ENCODE results near the gene RSAD1.
"Not testable (repeated sequence)": the region's sequence is repeated elsewhere in the genome, so short reads cannot be mapped to it uniquely, and the experiment has no call there.

Gene RSAD1

DNA sequence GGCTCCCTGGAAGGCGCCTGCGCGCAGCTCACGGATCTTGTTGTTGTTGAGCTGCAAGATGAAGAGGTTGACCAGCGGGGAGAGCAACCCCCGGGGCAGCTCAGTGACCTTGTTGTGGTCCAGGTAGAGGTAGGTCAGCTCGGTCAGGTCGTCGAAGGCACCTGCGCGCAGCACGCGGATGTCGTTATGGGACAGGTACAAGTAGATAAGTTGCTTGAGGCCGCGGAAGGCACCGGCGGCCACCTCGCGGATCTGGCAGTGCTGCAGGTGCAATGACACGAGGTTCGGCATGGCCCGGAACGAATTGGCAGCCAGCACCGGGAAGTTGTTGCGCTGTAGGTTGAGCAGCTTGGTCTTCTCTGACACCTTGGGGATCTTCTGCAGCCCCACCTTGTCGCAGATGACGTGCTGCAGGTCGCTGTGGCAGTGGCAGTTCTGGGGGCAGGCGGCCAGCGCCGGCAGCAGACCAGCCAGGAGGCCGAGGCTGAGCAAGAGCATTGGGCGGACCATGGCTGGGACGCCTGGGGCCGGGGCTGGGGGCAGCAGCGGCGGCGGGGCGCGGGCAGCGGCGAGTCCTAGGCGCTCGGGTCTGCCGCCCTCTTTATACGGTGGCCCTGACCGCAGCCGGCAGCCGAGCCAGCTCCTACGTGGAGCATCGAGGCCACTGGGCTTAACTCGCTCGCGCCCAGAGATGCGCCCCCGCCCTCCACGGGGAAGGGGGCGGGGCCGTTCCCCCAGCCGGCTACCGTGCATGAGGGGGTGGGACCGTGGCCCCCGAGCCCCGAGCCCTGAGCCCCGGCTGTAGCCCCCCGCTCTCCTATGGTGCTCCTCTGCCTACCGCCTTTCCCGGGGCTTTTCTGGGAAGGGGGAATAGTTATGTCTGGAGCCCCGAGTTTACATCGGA is 10.1 kb upstream of the RSAD1 start, which contains the start of gene CHAD:
Gene CHAD, minus strand, starts transcription at position 577 of the 904 bp plus-strand sequence. Its CDS starts 67 bp downstream, at position 510.
- peaks cover 11 to 17% of the 10 kb centered on the region in 2 donors for H3K27me3 ChIP-seq (ENCODE audit: control insufficient read depth in 1 of 2, insufficient read depth in 2 of 2, low read length in 2 of 2)

DNA sequence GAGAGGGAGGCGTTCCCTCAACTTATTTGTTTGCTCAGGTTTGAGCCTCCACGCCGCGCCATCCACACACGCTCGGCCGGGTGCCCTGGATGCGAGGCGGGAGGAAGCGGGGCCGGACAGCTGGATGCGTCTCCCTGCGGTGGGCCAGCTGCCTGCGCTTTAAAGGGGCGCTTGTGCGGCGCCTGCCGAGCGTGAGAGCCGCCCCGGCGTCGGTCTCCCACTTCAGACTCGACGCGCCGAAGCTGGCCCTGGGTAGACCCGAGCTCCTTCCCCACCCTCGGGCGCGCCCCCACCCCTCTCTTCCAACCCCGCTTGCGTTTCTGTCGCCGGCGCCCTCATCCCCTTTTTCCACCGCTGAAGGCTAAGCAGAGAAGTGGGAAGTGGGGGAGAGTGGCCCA is 9.5 kb upstream of the RSAD1 start:
- H3K9me3 ChIP-seq (ENCODE audit: low read length): no peaks in the 10 kb centered on the region
- H3K4me1 ChIP-seq (ENCODE audit: insufficient read depth, low read length): peaks cover 9% of the 10 kb centered on the region
- no peak overlapping the region for H3K27ac ChIP-seq (ENCODE audit: low read depth, low read length)
- no peak overlapping the region for H3K9ac ChIP-seq (ENCODE audit: low read length)
- H3K36me3 ChIP-seq (ENCODE audit: insufficient read depth, low read length): no peaks in the 10 kb centered on the region
- H3K4me3 ChIP-seq (ENCODE audit: low read depth in 1 of 2, low read length in 2 of 2): no peak overlapping the region
- H3K27me3 ChIP-seq (ENCODE audit: control insufficient read depth in 1 of 2, insufficient read depth in 2 of 2, low read length in 2 of 2): peaks cover 11 to 17% of the 10 kb centered on the region in 2 donors

More for the DNA sequence above, 10.1 kb upstream of the RSAD1 start, which contains the start of gene CHAD:
- no peak within 1 kb of the TSS for H3K27ac ChIP-seq (ENCODE audit: low read depth, low read length)
- H3K9me3 ChIP-seq (ENCODE audit: low read length): no peaks in the 10 kb centered on the region
- H3K4me3 ChIP-seq (ENCODE audit: low read depth in 1 of 2, low read length in 2 of 2): peak within 1 kb of the TSS in 1 of 2 donors; percentile 7
- no peaks in the 10 kb centered on the region for H3K36me3 ChIP-seq (ENCODE audit: insufficient read depth, low read length)
- no peak within 1 kb of the TSS for H3K9ac ChIP-seq (ENCODE audit: low read length)
- H3K4me1 ChIP-seq (ENCODE audit: insufficient read depth, low read length): peaks cover 9% of the 10 kb centered on the region

DNA sequence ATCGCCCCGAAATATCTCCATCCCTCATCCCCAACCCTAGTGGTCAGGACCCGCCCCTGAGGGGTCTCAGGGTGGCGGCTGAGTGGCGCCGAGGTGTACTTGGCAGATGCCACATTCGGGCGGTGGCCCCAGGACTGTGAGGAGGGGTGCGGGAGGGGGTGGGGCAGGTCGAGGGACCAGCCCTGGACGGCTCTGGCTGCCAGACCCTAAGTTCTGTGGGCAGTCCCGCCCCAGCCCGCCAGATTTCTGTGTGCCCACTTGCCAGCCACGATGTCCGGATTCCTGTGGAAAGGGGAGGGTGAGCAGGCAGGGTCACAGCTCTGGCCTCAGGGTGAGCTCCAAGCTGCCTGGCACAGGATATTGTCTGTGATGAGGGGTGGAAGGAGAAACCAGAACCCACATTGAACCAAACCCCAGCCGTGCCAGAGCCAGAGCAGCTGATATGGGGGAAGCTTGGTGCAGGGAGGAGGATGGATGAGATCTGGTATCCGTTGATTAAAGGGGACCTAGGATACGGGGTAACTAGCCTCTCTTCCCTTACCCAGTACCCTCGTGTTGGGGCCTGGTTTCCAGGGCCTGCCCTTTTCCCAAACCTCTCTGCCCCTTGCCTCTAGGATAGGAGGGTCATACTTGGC is 8.9 kb upstream of the RSAD1 start:
- no peak overlapping the region for H3K27ac ChIP-seq (ENCODE audit: low read depth, low read length)
- H3K27me3 ChIP-seq (ENCODE audit: control insufficient read depth in 1 of 2, insufficient read depth in 2 of 2, low read length in 2 of 2): peaks cover 11 to 17% of the 10 kb centered on the region in 2 donors
- no peak overlapping the region for H3K9ac ChIP-seq (ENCODE audit: low read length)
- peaks cover 9% of the 10 kb centered on the region for H3K4me1 ChIP-seq (ENCODE audit: insufficient read depth, low read length)
- H3K36me3 ChIP-seq (ENCODE audit: insufficient read depth, low read length): no peaks in the 10 kb centered on the region
- no peak overlapping the region for H3K4me3 ChIP-seq (ENCODE audit: low read depth in 1 of 2, low read length in 2 of 2)
- H3K9me3 ChIP-seq (ENCODE audit: low read length): no peaks in the 10 kb centered on the region

DNA sequence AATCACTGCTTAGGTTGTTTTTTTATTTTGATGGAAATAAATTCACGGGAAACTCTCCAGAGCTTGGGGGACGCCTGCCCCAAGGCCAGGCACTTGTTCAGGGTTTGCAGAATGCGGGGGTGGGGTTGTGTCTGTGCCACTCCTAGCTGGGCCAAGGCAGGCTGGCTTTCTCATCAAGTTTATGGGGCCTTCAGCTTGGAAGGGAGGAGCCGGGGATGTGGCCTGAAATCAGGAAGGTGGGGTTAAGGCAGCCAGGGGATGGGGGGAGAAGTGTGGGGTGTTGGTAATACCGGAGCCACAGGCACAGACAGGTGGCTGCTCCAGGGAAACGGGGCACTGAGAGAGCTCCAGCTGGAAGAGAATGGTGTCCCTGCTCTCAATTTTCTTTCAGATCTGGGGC is 8.2 kb upstream of the RSAD1 start:
- no peak overlapping the region for H3K4me3 ChIP-seq (ENCODE audit: low read depth in 1 of 2, low read length in 2 of 2)
- H3K9ac ChIP-seq (ENCODE audit: low read length): no peak overlapping the region
- H3K9me3 ChIP-seq (ENCODE audit: low read length): no peaks in the 10 kb centered on the region
- peaks cover 9% of the 10 kb centered on the region for H3K4me1 ChIP-seq (ENCODE audit: insufficient read depth, low read length)
- H3K27ac ChIP-seq (ENCODE audit: low read depth, low read length): no peak overlapping the region
- H3K36me3 ChIP-seq (ENCODE audit: insufficient read depth, low read length): no peaks in the 10 kb centered on the region
- H3K27me3 ChIP-seq (ENCODE audit: control insufficient read depth in 1 of 2, insufficient read depth in 2 of 2, low read length in 2 of 2): peaks cover 11 to 17% of the 10 kb centered on the region in 2 donors

DNA sequence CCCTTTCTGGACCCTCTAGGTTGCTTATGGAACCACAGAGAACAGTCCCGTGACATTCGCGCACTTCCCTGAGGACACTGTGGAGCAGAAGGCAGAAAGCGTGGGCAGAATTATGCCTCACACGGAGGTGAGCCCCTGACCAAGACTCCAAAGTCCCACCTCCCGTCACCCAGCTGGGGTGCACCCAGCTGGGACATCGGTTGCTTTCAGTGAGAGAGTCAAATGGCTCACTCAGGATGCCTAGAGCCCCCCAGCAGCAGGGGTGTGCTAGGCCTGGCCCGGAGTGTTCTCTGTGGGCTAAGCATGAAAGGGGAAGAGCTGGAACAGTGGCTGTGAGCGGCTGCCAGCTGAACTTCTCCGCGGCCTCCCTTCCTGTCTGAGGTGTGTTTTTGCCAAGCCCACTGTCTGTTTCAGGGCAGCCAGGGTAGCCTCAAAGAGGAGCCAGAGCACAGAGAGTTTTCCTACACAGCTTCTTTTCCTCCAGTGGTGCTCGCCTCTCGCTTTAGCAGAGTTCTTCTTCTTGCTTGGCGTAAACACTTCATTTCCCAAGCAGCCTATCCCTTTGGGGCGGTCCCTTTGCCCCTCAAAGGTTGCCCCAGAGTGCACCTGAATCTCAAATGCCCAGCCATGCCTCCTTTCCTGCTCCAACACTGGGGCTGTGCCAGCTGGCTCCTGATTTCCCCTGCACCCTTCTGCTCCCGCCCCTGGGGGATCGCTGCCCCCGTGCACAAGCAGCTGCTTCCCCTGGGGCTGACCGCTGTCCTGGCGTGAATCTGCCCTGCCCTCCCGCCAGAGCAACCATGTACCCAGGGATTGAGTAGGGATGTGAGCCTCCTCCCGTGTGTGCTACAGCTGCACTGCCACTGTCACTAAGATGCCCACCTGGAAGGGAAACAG is 7.4 kb upstream of the RSAD1 start:
- H3K27ac ChIP-seq (ENCODE audit: low read depth, low read length): no peak overlapping the region
- H3K4me1 ChIP-seq (ENCODE audit: insufficient read depth, low read length): peaks cover 9% of the 10 kb centered on the region
- H3K36me3 ChIP-seq (ENCODE audit: insufficient read depth, low read length): no peaks in the 10 kb centered on the region
- H3K9me3 ChIP-seq (ENCODE audit: low read length): no peaks in the 10 kb centered on the region
- no peak overlapping the region for H3K4me3 ChIP-seq (ENCODE audit: low read depth in 1 of 2, low read length in 2 of 2)
- peaks cover 11 to 17% of the 10 kb centered on the region in 2 donors for H3K27me3 ChIP-seq (ENCODE audit: control insufficient read depth in 1 of 2, insufficient read depth in 2 of 2, low read length in 2 of 2)
- no peak overlapping the region for H3K9ac ChIP-seq (ENCODE audit: low read length)

DNA sequence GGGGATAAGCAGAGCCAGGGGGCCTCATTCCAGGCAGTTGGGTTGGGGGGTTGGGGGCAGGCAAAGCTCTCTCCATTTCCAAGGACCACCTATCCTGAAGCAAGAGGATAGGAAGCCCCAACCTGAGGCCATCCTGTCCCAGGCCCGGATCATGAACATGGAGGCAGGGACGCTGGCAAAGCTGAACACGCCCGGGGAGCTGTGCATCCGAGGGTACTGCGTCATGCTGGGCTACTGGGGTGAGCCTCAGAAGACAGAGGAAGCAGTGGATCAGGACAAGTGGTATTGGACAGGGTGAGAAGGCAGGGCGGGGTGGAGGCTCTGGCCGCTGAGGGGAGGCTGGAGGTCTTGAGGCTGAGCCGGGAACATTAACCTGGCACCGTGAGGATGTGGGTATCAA is 6.4 kb upstream of the RSAD1 start:
- peaks cover 9% of the 10 kb centered on the region for H3K4me1 ChIP-seq (ENCODE audit: insufficient read depth, low read length)
- H3K36me3 ChIP-seq (ENCODE audit: insufficient read depth, low read length): no peaks in the 10 kb centered on the region
- H3K27ac ChIP-seq (ENCODE audit: low read depth, low read length): no peak overlapping the region
- no peak overlapping the region for H3K4me3 ChIP-seq (ENCODE audit: low read depth in 1 of 2, low read length in 2 of 2)
- H3K9ac ChIP-seq (ENCODE audit: low read length): no peak overlapping the region
- no peaks in the 10 kb centered on the region for H3K9me3 ChIP-seq (ENCODE audit: low read length)
- peaks cover 11 to 17% of the 10 kb centered on the region in 2 donors for H3K27me3 ChIP-seq (ENCODE audit: control insufficient read depth in 1 of 2, insufficient read depth in 2 of 2, low read length in 2 of 2)

DNA sequence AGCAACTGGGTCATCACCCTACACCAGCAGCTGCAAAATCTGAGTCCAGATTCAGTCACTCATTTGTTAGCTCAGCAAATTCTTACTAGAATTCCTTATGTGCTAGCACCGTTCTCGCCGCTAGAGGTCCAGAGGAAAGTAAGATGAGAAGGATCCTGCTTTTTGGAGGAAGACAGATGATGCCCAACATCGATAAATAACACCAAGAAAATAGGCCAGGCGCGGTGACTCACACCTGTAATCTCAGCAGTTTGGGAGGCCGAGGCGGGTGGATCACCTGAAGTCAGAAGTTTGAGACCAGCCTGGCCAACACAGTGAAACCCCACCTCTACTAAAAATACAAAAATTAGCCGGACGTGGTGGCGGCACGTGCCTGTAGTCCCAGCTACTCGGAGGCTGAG is 5.9 kb upstream of the RSAD1 start:
- not testable (repeated sequence) for H3K4me1 ChIP-seq (ENCODE audit: insufficient read depth, low read length); H3K4me3 ChIP-seq (ENCODE audit: low read depth in 1 of 2, low read length in 2 of 2); H3K27ac ChIP-seq (ENCODE audit: low read depth, low read length); H3K9ac ChIP-seq (ENCODE audit: low read length); H3K9me3 ChIP-seq (ENCODE audit: low read length); H3K36me3 ChIP-seq (ENCODE audit: insufficient read depth, low read length)
- H3K27me3 ChIP-seq (ENCODE audit: control insufficient read depth in 1 of 2, insufficient read depth in 2 of 2, low read length in 2 of 2): peaks cover 8 to 12% of the 10 kb centered on the region in 2 donors

DNA sequence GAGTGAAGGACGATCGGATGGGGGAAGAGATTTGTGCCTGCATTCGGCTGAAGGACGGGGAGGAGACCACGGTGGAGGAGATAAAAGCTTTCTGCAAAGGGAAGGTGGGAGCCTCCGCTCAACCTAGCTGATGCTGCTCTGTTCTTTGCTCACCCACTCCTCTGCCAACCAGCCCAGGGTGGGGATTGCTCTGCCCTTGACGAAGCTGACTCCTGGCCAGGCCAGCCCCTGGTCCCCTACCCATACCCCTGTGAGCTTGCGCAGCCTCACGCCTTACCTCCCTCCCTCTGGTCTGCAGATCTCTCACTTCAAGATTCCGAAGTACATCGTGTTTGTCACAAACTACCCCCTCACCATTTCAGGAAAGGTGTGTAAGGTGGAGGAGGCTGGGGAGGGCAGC is 4.8 kb upstream of the RSAD1 start:
- H3K36me3 ChIP-seq (ENCODE audit: insufficient read depth, low read length): no peaks in the 10 kb centered on the region
- no peak overlapping the region for H3K27ac ChIP-seq (ENCODE audit: low read depth, low read length)
- peaks cover 12% of the 10 kb centered on the region for H3K4me1 ChIP-seq (ENCODE audit: insufficient read depth, low read length)
- H3K4me3 ChIP-seq (ENCODE audit: low read depth in 1 of 2, low read length in 2 of 2): no peak overlapping the region
- H3K9ac ChIP-seq (ENCODE audit: low read length): no peak overlapping the region
- H3K9me3 ChIP-seq (ENCODE audit: low read length): no peaks in the 10 kb centered on the region
- peaks cover 0 to under 1% of the 10 kb centered on the region in 2 donors for H3K27me3 ChIP-seq (ENCODE audit: control insufficient read depth in 1 of 2, insufficient read depth in 2 of 2, low read length in 2 of 2)

DNA sequence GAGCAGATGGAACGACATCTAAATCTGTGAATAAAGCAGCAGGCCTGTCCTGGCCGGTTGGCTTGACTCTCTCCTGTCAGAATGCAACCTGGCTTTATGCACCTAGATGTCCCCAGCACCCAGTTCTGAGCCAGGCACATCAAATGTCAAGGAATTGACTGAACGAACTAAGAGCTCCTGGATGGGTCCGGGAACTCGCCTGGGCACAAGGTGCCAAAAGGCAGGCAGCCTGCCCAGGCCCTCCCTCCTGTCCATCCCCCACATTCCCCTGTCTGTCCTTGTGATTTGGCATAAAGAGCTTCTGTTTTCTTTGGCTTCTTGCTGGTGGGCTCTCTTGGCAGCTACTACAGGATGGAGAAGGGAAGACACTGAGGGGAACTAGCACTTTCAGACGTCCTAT is 4.1 kb upstream of the RSAD1 start:
- Histone ChIP-seq H3K27me3 (ENCODE audit: control insufficient read depth in 1 of 2, insufficient read depth in 2 of 2, low read length in 2 of 2) (no peaks in the 10 kb centered on the region), H3K4me1 (ENCODE audit: insufficient read depth, low read length) (peaks cover 7% of the 10 kb centered on the region), H3K4me3 (ENCODE audit: low read depth in 1 of 2, low read length in 2 of 2) (no peak overlapping the region), H3K27ac (ENCODE audit: low read depth, low read length) (no peak overlapping the region), H3K9ac (ENCODE audit: low read length) (no peak overlapping the region), H3K36me3 (ENCODE audit: insufficient read depth, low read length) (no peaks in the 10 kb centered on the region), H3K9me3 (ENCODE audit: low read length) (no peaks in the 10 kb centered on the region)

DNA sequence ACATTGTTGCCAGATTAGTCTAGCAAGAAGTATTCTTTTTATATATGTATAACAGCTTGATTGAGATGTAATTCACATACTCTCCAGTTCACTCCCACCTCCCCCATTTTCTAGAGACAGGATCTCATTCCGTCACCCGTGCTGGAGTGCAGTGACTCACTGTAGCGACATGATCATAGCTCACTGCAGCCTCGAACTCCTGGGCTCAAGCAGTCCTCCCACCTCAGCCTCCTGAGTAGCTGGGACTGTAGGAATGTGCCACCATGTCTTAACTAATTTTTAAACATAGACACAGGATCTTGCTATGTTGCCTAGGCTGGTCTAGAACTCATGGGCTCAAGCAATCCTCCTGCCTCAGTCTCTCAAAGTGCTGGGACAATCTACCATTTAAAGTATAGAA is 3.3 kb upstream of the RSAD1 start:
- Histone ChIP-seq H3K27me3 (ENCODE audit: control insufficient read depth in 1 of 2, insufficient read depth in 2 of 2, low read length in 2 of 2) (no peaks in the 10 kb centered on the region), H3K9me3 (ENCODE audit: low read length) (no peaks in the 10 kb centered on the region), H3K27ac (ENCODE audit: low read depth, low read length) (no peak overlapping the region), H3K9ac (ENCODE audit: low read length) (no peak overlapping the region), H3K4me3 (ENCODE audit: low read depth in 1 of 2, low read length in 2 of 2) (no peak overlapping the region), H3K4me1 (ENCODE audit: insufficient read depth, low read length) (peaks cover 14% of the 10 kb centered on the region), H3K36me3 (ENCODE audit: insufficient read depth, low read length) (no peaks in the 10 kb centered on the region)

All from muscle layer of colon (tissue), 2 donors.